Measurements from ENCODE around the gene CLN6. TPM values are rescaled to one million over a fixed set of nuclear protein-coding genes. Genes with fewer than 3 reads are reported as not detected.

Gene CLN6
- total RNA-seq, 1 donor from 2014 or later, result 31.5 TPM

GRCh38 chr15:68276668-68277067, 47.1 kb upstream of the CLN6 start:
- DNase-seq, result no peak
- ATAC-seq, result no peak
- Histone ChIP-seq H3K36me3 (no peaks in the 10 kb centered on the region), H3K27ac (peak overlapping the region; percentile 99), H3K4me1 (peaks cover 54% of the 10 kb centered on the region), H3K27me3 (no peaks in the 10 kb centered on the region), H3K4me3 (peak overlapping the region; percentile 95), H3K9me3 (no peaks in the 10 kb centered on the region)
- intact Hi-C loops (cut with DNase I), result no loop called here
- no peak for TF ChIP-seq CTCF (IDR thresholded peaks at IDR 0.05)

GRCh38 chr15:68275165-68275746, 45.7 kb upstream of the CLN6 start:
- intact Hi-C loops (cut with DNase I), result no loop called here
- DNase-seq (no peak), ATAC-seq (peak; percentile 38)
- Histone ChIP-seq H3K4me1 (peaks cover 39% of the 10 kb centered on the region), H3K36me3 (no peaks in the 10 kb centered on the region), H3K4me3 (no peak overlapping the region), H3K27me3 (no peaks in the 10 kb centered on the region), H3K9me3 (no peaks in the 10 kb centered on the region), H3K27ac (peak overlapping the region; percentile 99)
- TF ChIP-seq CTCF (IDR thresholded peaks at IDR 0.05), result no peak

GRCh38 chr15:68274201-68274848, 44.8 kb upstream of the CLN6 start:
- no peaks in the 10 kb centered on the region for H3K9me3 ChIP-seq
- H3K4me3 ChIP-seq, result no peak overlapping the region
- no peak for DNase-seq
- no peak for TF ChIP-seq CTCF (IDR thresholded peaks at IDR 0.05)
- no peak for ATAC-seq
- peaks cover 31% of the 10 kb centered on the region for H3K4me1 ChIP-seq
- intact Hi-C loops (cut with DNase I), result no loop called here
- H3K36me3 ChIP-seq, result no peaks in the 10 kb centered on the region
- H3K27ac ChIP-seq, result peak overlapping the region; percentile 37
- no peaks in the 10 kb centered on the region for H3K27me3 ChIP-seq

- Histone ChIP-seq H3K27ac (no peak overlapping the region), H3K27me3 (no peaks in the 10 kb centered on the region), H3K4me3 (no peak overlapping the region), H3K4me1 (peaks cover 29% of the 10 kb centered on the region), H3K9me3 (no peaks in the 10 kb centered on the region), H3K36me3 (no peaks in the 10 kb centered on the region)
- intact Hi-C loops (cut with DNase I), result no loop called here
- ATAC-seq (no peak), DNase-seq (no peak)
- TF ChIP-seq CTCF (IDR thresholded peaks at IDR 0.05), result no peak
These were observed 43.3 kb upstream of the CLN6 start for GRCh38 chr15:68272721-68273271.

GRCh38 chr15:68271854-68272471, 42.4 kb upstream of the CLN6 start:
- no peak overlapping the region for H3K4me3 ChIP-seq
- TF ChIP-seq CTCF (IDR thresholded peaks at IDR 0.05), result no peak
- H3K27me3 ChIP-seq, result no peaks in the 10 kb centered on the region
- H3K4me1 ChIP-seq, result peaks cover 27% of the 10 kb centered on the region
- intact Hi-C loops (cut with DNase I), result no loop called here
- no peaks in the 10 kb centered on the region for H3K36me3 ChIP-seq
- DNase-seq (no peak), ATAC-seq (peak; percentile 11)
- H3K9me3 ChIP-seq, result no peaks in the 10 kb centered on the region
- peak overlapping the region; percentile 43 for H3K27ac ChIP-seq
